ENCODE measurements around the gene C16orf92.

DNA sequence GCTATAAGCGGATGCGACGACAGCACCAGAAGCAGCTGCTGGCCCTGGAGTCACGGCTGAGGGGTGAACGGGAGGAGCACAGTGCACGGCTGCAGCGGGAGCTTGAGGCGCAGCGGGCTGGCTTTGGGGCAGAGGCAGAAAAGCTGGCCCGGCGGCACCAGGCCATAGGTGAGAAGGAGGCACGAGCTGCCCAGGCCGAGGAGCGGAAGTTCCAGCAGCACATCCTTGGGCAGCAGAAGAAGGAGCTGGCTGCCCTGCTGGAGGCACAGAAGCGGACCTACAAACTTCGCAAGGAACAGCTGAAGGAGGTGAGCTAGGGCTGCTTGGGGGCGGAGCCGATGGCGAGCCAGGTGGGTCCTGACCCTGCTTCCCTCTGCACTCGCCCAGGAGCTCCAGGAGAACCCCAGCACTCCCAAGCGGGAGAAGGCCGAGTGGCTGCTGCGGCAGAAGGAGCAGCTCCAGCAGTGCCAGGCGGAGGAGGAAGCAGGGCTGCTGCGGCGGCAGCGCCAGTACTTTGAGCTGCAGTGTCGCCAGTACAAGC lies 37.7 kb upstream of the C16orf92 start:
- TF ChIP-seq, protein P1, sequence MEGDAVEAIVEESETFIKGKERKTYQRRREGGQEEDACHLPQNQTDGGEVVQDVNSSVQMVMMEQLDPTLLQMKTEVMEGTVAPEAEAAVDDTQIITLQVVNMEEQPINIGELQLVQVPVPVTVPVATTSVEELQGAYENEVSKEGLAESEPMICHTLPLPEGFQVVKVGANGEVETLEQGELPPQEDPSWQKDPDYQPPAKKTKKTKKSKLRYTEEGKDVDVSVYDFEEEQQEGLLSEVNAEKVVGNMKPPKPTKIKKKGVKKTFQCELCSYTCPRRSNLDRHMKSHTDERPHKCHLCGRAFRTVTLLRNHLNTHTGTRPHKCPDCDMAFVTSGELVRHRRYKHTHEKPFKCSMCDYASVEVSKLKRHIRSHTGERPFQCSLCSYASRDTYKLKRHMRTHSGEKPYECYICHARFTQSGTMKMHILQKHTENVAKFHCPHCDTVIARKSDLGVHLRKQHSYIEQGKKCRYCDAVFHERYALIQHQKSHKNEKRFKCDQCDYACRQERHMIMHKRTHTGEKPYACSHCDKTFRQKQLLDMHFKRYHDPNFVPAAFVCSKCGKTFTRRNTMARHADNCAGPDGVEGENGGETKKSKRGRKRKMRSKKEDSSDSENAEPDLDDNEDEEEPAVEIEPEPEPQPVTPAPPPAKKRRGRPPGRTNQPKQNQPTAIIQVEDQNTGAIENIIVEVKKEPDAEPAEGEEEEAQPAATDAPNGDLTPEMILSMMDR (conservative IDR thresholded peaks at IDR 0.05): no peak
- TF ChIP-seq ZFX (IDR thresholded peaks at IDR 0.05): no peak
